Stimulated activated CD4-positive, alpha-beta T cell treated with anti-CD3 and anti-CD28 coated beads, Interleukin-1b, Interleukin-23, amount 100 ng/mL, for 24 hours (primary cell): ENCODE results near the gene YIPF2.
"Not testable (repeated sequence)": the region's sequence is repeated elsewhere in the genome, so short reads cannot be mapped to it uniquely, and the experiment has no call there.

Source experiments
- DNase-seq, 4 experiments: peaks; one replicate each; pipeline ENCODE4 v3.0.0-alpha.2; 2020; ENCODE audit warnings: low read depth in 4 of 4, low spot score in 1 of 4

The YIPF2 gene

DNA sequence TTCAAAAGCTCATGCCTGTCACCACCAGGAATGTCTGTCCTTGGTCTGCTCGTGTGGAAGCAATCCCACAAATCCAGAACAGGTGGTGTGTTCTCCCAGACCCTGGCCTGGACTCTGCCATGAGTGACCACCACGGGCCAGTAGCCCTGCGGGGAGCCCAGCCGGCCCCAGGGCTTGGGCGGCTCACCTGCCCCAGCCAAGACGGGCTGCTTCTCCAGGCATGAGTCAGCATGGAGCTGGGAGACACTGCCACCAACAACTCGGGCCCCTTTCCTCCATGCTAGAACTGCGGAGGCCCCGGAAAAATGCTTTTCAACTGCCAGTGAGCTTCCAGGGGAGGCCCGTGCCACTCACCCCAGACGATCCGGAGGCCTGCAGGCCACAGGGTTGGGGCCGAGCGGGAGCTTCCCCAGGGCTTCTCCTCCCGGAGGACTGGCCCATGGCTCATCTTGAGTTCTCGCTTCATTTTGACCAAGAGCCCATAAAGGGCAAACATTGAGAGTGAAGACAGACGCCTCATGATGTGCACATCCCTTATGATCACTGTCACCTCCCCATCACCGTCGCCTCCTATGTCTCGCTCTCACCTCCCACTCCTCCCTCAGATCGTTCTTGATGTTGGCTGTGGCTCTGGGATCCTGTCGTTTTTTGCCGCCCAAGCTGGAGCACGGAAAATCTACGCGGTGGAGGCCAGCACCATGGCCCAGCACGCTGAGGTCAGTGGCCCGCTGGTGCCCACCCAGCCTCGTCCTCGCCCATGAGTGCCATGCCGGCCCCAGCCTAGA is 16.7 kb downstream of the YIPF2 start:
- DNase-seq: no peak

DNA sequence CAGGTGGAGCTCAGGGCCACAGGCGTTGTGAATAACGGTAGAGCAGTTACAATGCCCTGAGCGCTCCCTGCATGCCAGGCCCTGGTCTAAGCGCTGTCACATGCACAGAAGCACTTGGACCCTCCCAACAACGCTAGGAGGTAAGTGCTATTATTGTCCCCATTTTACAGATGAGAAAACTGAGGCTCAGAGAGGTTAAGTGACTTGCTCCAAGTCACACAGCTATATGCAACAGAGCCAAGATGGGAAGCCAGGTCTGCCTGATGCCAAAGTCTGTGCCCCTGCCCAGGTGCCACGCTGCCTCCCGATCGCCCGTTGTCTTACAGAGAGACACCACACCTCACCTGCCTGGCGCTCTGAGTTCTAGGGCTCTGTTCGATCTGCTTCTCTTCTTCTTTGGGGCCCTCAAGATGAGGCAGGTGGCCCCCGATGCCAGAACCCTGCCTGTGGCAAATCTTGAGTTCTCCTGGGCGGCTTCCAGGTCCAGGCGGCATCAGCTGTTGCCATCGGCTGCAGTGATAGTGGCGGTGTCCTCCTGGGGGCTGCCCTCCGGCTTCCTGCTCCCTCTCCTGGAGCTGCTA is 20.0 kb downstream of the YIPF2 start:
- no peak for DNase-seq

DNA sequence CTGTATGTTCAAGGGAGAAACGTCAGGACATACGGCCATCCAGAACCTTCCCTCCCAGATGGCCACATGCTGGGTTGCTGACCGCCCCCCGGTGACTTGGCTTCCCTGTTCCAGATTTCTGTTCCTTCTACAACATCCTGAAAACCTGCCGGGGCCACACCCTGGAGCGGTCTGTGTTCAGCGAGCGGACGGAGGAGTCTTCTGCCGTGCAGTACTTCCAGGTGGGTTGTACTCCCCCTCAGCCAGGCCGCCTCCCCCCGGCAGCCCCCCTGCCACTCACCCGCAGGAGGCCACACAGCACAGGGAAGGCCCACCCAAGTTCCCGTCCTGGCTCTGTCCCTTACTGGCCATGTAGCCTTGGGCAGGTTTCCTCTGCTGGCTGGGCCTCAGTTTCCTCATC is 20.5 kb downstream of the YIPF2 start:
- no peak for DNase-seq

DNA sequence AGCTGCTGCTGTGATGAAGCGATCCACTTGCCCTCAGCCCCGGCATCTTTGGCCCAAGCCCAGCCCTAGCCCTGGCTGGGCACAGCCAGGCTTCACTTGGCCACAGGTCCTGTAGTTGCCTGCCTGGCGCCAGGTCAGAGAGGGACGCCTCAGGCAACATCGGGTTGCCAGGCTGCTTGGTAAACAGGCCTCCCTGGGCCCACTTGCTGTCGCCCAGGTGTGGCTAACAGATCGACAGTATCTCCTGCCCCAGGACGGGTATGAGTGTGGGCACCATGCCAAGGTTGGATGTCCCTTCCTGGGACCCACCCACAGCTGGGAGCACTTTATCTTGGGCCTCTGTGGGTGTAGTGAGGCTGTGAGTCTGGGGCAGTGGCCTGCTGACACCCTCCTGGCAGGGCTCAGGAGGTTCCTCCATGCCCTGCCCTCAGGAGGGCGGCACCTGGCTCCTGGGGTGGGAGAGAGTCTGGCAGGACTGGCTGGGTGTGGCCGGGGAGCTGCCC is 29.2 kb downstream of the YIPF2 start:
- no peak for DNase-seq

DNA sequence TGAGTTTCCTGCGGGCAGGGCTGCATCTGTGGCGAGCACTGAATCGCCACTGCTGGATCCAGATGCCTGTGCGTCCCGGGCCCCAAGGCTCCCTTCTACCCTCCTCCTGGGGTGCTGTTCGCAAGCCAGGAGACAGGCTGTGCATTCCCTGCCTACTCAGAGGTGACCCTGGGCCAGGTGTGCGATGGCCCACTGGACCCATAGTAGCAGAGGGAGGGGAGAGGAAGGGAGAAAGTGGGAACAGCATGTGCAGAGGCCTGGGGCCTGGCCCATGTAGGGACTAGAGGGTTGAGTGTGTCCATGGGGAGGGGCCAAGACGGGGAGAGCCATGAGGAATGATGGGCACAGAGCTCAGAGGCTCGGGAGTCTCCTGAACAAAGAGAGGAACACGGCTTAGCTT is 29.8 kb downstream of the YIPF2 start:
- DNase-seq: no peak

DNA sequence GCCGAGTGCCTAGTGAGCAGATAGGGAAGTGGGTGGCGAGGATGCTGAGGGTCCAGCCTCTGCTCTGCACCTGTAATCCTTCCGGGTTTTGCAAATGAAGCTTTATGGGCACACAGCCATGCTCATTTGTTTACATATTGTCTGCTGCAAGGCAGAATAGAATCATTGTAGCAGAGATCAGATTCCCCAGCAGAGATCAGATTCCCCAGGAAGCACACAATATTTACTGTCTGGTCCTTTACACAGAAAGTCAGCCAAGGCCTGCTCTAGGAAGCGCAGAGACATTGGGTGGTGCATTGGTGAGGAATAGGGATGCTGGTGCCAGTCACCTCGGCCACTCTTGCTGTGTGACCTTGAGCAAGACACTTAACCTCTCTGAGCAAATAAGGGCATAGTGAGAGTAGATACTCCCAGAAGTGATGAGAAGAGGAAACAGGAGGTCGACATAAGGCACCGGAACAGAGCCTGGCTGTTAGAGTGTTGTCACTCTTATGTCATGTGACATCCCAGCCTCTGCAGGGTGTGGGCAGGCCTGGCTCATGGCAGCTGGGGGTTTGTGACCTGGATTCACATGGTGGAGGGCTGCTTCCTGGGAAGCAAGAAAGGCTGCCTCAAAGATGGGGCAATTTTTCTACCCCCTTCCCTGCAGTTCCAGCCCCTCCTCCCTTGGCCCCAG is 31.4 kb downstream of the YIPF2 start:
- DNase-seq: no peak

DNA sequence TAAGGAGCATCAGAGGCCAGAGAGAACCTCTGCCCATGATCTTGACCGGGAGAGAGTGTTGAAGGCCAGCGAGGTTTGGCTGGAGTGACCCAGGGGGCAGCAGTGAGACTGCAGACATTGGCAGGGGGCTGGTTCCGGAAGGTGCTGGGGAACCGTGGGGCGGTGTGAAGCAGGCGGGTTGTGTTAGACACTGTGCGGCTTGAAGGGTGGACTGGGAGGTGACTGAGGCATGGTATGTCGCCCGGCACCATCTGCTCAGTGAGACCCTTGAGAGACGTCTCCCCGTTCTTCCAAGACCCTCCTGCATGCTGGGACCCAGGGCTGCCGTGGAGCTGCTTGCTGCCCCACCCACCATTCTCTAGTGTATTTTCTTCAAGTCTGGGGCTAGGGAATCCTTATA is 32.5 kb downstream of the YIPF2 start:
- no peak for DNase-seq

DNA sequence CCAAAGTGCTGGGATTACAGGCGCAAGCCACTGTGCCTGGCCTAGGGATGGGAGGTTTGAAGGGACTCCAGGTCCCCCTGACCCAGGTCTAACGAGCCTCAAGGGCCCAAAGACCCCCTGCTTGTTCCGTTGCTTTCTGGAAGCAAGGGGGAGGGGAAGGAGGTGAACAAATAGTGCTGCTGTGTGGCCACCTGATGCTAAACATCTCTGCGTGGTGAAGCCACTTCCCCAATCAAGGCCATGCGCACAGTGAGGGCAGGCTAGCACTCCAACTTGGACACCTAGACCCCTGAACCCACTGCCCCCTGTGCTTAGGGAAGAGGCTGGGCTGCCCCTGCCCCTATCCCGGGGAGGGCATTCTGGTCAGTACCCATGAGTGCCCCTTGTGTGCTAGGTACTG is 33.1 kb downstream of the YIPF2 start:
- DNase-seq: no peak

DNA sequence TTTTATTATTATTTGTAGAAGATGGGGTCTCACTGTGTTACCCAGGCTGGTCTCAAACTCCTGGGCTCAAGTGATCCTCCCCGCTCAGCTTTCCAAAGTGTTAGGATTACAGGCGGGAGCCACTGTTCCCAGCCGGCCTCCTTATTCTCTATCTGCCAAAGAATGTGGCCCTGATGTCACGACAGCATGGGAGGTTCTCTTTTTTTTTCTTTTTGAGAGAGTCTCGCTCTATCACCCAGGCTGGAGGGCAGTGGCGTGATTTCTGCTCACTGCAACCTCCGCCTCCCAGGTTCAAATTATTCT is 33.6 kb downstream of the YIPF2 start:
- no peak for DNase-seq

DNA sequence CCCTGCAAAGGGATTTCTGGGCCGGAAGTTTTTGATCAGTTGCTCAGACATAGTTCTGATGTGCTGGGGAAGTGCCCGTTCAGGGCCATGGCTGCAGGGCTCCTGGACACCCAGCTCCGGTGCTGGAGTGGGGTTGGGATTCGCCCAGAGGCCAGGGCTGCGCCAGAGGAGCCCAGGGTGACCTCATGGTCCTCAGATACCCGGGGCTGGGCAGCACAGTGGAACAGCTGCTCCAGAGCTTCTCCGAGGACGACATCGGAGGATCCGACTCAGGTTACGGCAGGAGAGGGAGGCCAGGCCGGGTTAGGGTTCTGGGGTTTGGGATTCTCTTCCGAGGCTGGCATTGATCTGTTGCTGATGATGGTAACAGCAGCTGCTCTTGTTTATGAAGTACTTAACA is 36.2 kb downstream of the YIPF2 start:
- no peak for DNase-seq

DNA sequence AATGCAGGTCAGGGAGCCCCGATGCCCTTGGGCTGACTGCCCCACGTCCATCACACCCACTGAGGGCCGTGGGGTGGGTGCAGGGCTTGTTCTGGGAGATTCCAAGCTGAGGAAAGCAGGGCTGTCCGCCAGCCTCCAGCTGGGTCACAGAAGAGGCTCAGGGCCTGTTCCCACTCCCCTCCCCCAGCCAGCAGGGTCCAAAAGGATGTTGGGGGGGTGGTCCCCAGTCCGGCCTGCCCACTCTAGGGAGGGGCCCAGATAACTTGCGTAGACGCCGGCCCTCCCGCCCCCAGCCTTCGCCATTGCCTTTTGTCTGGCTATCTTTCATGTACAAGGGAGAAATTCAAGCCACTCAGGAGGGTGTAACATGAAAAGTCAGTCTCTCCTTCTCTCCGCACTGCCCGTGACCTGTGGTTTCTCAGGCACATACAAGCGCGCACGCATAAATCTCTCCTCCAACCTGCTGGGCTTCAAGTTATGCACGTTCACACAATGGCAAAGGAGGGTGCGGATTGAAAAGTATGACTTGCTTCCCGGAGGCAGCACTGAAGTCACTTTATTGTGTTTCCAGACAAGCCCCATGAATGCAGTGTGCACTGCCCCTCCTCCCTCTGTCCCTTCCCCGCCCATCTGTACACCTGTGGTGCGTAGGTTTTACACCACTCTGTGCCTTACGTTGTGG is 36.9 kb downstream of the YIPF2 start:
- no peak for DNase-seq

DNA sequence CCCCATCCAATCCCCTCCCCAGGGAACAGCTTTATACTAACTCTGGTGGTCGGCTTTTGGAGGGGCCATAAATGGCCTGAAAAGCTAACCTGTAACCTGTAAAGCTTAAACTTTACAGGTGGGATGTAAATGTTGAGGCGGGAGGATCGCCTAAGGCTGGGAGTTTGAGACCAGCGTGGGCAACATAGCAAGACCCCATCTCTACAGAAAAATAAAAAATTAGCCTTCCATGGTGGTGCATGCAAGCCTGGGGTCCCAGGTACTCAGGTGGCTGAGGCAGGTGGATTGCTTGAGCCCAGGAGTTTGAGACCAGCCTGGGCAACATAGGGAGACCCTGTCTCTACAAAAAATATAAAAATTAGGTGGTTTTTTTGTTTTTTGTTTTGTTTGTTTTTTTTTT is 38.6 kb downstream of the YIPF2 start:
- no peak for DNase-seq

DNA sequence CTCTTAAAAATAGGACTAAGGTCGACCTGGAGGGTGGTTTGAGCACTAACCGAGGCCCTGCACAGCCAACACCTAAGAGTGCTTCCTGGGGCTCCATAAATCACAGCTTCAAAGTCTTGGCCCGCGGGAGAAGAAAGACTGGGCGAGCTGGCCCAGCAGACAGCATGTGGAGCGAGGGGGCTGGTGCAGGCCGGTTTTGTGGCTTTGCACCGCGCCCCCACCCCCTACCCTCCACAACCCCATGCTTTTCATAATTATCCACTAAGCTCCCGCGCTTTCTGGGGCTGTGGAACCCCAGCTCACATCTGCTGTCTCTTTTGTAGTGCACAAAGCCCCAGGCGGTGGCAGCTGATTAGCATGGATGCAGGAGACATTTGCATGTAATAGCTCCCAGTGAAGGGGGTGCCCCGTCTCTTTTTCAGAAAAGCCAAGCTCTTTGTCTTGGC is 40.0 kb downstream of the YIPF2 start:
- no peak for DNase-seq

DNA sequence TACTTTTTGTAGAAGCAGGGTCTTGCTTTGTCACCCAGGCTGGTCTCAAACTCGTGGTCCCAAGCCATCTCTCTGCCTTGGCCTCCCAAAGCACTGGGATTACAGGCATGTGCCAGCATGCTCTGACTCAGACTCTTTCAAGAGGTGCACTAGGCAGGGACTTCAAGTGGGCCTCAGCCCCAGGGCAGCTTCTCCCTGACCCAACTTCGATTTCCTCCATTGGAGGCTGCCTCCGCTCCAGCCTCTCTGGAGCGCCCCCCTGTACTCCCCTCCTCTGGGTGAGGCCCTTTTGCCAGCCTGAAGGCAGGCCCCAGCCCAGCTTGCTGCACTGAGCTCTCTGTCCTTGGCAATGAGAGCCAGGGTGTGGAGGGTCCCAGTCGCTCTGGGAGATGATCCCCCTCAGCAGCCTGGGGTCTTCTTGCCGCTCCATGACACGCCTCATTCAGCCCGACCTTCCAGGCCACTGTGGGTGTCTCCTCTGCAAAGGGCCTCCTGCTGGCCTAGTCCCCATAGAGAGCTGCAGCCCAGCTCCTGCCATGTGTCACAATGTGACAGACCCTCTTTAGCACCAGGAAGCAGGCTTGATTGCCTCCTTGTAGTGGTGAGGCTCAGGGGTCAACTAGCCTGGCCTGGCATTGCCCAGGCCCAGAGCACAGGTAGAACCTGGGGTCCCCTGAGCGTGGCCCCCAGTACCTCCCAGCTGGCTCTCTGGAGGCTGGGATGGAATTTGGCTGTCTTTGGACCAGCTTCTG is 40.6 kb downstream of the YIPF2 start:
- DNase-seq: no peak

DNA sequence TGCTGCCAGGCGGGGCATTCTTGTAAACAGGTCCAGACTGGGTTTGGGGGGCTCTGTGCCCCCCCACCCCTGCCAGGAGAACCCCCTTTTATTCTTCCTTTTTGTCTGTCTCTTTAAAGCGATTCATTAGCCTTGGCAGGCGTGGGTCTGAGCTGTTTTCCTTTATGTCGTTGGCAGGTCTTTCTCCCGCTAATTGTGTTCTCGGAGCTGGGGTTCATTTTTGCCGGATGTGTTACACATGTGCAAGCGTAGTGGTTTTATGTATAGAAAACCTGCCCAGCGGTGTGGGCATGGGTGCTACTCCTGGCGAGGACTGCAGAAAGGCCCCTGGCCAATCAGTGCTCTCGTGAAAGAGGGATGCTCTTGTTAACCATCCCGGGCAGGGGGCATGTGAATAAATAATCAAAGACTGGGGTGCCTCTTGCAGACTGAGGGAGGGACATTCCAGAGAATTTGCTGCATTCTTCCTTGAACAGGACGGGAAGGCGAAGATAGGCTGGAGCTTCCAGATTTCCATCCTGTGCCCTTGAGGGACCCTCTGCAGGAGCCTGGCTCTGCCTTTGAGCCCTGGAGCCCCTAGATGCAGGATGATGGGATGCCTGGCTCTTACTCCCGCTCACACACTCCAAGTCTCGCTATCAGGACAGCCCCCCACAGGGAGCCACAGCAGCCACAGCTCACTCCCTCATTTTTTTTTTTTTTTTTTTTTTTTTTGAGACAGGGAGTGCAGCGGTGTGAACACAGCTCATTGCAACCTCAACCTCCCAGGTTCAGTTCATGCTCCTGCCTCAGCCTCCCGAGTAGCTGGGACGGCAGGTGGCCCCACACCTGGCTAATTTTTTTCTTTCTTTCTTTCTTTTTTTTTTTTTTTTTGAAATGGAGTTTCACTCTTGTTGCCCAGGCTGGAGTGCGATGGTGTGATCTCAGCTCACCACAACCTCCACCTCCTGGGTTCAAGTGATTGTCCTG is 43.0 kb downstream of the YIPF2 start:
- DNase-seq: no peak

DNA sequence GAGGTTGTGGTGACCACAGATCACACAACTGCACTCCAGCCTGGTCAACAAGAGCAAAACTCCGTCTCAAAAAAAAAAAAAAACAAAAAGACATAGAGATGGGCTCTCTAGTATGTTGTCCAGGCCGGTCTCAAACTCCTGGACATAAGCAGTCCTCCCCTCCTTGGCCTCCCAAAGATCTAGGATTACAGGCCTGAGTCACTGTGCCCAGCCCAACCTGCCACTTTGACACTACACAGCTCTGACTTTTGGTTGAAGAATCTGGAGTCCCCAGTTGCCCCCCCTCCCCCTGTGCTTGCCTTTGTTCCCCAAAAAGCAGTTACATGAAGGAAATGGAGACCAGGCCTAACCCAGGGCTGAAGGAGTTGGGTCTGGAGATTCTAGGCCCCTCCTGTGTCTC is 44.2 kb downstream of the YIPF2 start:
- DNase-seq: no peak

DNA sequence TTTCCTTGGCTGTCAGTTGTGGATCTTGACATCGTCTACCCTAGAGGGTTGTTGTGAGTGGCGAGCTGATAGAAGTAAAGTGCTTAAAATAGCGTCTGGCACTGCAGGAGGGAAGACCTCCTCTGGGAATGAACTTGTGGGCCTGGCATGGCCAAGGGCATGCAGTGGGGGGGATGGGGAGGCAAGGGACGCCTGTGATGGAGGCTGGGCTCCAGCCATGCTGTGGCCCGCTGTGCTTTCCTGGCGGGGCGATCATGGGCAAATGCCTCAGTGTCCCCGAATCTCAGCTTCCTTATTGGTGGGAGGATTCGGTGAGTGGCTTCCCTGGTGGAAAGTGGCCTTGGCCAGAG is 46.4 kb downstream of the YIPF2 start:
- DNase-seq: no peak

DNA sequence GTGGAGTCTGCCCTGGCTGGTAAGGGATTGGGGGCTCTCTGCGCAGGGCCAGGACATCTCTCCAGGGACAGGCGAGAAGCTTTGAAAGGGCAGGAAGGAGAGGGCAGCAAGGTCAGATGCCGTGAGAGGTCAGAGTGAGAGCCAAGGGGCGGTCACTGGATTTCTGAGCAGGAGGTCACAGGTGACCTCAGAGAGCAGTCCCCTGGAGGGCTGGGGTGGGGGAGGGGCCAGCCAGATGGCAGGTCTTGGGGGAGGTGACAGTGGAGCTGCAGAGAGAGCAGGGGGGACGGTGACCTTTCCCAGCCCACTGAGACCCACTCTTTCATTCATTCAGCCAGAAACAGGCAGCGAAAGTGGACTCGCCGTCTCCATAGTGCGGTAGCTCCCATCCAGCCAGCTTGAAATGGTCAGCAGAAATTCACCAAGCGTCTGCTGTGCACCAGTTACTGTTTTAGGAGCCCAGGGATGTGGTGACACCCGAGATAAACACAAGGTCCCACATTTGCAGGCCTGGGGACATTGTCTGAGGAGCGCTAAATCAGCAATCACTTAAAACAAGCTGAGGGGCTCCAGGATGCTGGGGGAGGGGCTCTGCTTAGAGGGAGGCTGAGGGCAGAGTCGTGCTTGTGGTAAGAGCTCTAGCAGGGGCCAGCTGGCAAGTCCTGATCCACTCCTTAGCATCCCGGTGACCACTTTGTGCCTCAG is 46.9 kb downstream of the YIPF2 start:
- DNase-seq: no peak

DNA sequence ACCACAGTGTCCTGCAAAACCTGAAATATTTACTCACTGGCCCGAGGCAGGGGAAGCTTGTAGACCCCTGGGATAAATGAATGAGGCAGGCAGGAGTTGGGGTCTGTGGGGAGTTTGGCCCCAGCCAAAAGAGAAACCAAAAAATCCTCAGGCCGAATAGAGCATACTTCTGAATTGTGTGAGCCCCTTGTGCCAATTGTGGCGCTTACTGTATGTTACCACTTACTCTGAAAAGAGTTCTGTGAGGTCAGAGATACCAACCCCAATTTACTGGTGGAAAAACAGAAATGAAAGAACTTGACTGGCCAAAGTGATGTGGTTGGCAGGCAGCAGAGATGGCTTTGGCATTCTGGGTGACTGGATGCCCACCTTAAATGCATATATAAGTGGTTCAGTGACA is 50.2 kb downstream of the YIPF2 start:
- DNase-seq: no peak

DNA sequence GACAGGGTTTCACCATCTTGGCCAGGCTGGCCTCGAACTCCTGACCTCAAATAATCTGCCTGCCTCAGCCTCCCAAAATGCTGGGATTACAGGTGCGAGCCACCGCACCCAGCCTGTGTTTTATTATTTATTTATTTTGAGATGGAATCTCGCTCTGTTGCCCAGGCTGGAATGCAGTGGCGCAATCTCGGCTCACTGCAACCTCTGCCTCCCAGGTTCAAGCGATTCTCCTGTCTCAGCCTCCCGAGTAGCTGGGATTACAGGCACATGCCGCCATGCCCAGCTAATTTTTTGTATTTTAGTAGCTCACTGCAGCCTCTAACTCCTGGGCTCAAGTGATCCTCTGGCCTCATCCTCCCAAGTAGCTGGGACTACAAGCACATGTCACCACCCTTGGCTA is 50.8 kb downstream of the YIPF2 start:
- DNase-seq: not testable (repeated sequence)
